HG02885 (cell line): Measurements from ENCODE around the gene PRICKLE3.

Source experiments
- ATAC-seq: cut with Tn5 transposase; IDR thresholded peaks from one replicate; pipeline ENCODE4 v1.9.1; 2021; ENCODE audit warnings: mild to moderate bottlenecking; ENCODE audit not compliant: unreplicated experiment, poor library complexity

Gene PRICKLE3

DNA sequence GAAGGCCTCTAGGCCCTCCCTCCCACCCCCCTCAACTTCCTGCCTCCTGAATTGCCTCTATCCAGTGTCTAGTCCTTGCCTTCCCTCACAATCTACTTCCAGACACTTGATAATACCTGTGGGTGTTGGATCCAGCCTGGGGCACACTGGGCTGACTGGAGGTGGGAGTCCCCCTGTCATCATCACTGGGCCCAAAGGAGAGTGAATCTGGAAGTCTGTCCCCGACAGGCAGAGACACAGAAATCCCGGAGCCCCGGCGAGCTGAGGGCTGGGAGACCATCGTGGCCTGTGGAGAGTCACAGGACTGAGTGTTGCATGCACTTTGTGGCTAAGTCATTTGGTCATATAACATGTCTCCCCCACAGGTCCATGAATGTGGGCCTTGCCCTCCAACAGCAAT lies 22.2 kb upstream of the PRICKLE3 start:
- no peak for ATAC-seq

DNA sequence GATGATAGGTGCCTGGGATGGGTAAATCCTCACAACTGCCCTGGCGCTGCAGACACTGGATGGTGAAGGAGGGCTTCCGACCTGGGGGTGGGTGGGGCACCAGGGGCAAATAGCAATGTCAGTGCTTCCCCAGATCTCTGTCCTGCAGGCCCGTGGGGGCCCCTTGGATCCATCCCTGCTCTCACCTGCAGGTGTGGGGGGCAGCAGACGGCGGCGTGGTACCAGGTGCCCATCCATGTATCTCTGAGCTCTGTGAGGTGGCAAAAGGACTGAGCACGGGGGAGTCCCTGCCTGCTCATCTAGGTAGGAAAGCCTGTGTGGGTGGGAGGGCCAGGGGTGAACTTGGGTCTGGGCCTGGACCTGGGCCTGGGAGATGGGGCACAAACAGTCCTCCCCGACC lies 20.4 kb upstream of the PRICKLE3 start:
- ATAC-seq, result no peak

DNA sequence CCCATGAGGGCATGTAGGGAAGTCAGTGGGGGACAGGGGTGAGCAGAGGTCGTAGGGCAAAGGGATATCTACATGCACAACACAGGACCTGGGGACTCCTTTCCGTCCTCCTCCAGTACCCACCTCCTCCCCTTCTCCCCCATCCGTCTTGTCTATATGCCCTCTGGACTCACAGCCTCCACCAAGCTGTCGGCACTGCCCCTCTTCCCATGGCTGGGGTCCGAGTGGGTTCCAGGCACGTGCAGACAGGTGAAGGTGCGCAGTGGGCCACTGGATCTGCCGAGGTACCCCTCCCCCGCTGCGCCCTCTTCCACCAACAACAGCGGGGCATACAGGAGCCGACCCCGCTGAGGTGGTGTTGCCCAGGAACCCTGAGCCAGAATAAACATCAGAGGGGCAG lies 19.3 kb upstream of the PRICKLE3 start:
- ATAC-seq, result no peak

DNA sequence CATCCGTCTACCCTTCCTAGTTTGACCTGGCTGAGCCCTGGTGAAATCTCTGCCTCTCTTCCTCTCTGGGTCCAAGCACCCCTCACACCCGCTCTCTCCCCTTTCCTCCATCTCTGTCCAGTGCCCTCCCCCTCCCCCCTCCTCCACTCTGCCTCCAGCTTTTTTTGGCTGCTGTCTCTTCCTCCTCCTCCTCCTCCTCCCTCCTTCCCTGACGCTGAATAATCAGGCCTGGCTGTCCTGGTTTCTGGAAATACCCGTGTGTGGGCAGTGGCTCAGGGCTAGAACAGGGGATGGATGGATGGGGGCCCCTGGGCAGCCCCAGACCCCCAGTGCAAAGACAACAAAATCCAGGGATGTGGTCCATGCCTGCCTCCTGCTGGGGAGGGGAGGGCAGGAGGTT lies 18.5 kb upstream of the PRICKLE3 start:
- no peak for ATAC-seq

DNA sequence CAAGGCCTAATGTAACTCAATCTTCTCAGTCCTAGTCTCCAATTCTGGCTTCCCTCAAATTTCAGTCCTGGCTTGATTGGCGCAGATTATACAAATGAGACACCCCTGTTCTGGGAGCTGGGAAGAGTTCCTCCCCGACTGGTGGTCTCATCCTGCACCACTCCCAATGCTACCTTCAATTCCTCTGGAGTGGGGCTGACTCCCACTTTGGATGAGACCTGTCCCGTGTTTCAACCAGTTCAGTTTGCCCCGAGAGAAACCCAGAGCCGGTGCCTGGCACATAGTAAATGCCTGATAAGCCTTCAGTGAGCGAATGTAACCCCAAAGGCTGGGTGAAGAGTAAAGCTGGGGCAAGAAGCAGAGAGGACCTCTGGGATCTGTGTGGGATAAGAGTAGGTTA lies 17.8 kb upstream of the PRICKLE3 start:
- no peak for ATAC-seq

DNA sequence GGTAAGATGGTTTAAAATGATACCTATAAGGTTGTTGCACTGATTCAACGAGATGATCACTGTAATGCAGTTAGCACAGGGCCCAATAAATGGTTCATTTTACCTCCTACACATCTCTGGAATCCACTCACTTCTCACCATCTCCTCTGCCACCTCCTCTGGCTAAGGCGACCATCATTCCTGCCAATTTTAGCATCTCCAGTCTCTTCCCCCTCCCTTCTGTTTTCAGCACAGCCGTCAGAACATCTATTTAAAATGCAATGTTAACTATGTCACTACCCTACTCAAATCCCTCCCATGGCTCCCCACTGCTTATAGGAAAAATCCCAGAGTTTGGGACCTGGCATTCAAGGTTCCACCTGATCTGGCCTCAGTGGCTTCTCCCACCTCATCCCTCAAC lies 17.4 kb upstream of the PRICKLE3 start:
- no peak for ATAC-seq

DNA sequence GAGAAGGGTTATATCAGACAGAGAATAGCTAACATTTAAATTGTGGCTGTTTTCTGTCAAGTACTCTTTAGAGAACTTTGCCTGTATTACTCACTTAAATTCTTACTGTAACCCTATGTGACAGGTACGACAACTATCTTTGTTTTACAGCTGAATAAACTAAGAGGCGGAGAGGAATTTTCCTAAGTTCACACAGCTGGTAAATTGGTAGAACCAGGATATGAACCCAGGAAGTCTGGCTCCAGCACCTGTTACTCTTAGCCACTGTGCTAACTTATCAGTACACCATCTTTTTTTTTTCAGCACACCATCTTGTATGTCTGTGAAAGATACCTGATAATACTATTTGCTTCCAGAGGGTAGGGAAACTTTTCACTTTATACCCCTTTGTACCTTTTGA lies 15.8 kb upstream of the PRICKLE3 start:
- no peak for ATAC-seq

DNA sequence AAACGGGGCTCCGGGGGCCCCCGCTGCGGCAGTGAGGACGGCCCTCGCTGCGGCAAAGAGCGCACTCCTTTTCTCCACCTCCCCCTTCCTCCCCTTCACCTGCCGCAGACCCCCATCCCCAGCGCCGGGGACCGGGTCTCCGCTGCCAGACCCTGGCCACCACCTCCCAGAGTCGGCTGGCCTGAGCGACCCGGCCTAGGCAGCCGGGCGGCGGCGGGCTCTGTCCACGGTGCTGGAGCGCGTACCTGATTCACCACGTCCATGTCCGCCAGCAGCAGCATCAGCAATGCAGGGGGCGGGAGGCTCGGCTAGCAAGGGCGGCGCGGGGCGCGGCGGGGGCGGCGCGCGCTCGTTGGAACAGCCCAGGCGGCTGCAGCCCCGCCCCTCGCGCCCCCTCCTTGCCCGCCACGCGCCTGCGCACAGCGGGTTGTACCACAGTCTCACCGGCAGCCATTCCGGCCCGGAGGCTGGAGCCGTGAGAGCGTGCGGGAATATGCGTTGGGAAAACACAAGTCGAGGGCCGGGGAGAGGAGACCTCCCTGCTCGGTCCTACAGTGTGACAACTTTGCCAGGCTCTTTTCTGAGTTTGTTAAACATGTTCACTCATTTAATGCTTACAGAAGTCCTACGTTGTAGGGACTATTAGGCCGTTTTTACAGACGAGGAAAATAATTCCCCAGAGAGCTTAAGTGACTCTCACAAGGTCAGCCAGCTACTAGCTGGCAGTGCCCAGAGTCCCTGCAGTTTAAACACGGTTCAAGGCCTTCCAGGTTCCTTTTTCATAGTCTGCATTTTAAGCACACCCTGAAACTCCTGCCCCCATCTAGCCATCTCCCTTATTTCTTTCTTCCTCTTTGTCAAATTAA lies 14.0 kb upstream of the PRICKLE3 start, which contains the start of gene SYP:
TSS of gene SYP (minus strand) at position 288 of the 866 bp plus-strand sequence. CDS start at position 281, 7 bp downstream.
- ATAC-seq, result peak; percentile 97

DNA sequence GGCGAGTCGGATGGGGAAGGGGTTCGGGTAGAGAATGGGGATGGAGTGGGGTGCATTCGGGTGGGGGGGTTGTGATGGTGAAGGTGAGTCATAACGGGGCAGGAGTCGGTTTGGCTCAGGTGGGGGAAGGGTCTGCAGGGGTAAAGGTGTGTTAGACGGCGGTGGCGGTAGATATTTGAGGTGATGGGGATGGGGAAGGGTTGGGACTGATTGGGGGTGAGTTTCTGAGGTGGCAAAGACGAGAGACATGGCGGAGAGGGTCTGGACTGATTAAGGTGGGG lies 13.1 kb upstream of the PRICKLE3 start:
- no peak for ATAC-seq

DNA sequence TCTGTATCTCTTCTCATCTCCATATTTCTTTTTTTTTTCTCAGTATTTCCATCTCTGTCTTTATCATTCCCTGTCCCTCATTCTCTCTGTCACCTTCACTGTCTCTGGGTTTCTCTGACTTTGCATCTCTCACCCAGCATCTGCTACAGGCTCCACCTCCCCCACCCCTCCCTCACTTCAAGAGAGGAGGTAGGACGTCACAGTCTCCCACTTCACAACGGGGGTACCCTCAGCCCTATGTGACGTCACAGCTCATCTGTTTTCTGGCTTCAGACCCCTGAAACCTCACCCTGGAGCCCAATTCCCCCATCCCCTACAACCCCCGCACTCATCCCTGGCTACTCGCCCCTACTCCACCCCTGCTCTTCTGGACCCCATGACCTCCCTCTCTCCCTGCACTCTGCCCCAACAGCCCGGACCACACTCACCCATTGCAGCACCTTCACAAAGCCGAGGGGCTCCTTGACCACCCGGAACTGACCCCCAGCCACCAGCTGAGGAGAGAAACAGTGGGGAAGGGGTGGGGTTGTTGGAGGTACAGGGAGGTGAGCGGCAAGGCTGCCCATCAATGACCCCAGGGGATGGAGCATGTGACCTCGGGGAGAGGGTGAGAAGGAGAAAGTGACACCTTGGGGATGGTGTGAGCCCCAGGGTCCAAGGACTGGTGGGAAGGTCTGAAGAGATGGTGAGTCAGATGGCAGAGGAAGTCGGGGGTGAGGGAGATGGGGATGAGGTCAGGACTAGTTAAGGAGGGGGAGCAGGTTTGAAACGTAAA lies 12.6 kb upstream of the PRICKLE3 start:
- ATAC-seq, result no peak

DNA sequence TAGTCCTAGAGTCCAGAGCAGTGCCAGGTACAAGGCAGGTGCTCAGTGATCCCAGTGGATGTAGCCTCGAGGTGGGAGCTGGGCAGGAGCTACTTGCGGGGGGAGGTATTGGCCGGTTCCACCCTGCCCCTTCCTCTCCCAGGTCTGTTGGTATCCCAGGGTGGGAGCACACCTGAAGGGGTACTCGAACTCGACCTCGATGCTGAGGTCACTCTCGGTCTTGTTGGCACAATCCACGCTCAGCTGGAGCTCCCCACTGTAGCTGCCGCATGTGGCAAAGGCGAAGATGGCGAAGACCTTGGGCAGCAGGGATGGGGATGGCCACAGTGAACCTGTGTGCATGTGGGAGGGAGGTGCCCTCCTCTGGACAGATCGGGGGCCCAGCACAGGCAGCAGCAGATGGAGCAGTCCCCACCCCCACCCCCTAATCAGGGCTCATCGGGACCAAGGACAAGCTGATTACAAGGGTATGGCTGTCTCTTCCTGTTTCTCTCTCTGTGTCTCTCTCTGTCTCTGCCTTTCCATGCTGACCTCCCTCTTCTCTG lies 11.4 kb upstream of the PRICKLE3 start:
- no peak for ATAC-seq

DNA sequence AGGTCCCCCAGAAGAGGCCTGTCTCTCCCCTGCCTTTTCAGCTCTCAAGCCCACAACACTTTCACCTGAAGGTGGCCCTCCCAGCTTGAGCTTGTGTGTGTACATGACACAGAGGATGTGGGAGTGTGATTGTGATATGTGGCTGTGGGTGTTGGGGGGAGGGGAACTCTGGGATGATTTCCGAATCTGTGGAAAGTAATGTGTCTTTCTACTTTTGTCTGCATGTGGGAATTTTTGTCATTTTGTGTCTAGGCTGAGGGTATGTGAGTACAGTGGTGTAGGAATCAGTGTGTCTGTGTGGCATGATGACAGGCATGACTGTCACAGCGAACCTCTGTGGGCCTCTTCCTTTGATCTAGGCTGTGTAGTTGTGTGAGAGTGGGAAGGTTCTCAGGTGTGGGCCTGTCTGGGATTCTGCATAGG lies 7.4 kb upstream of the PRICKLE3 start:
- ATAC-seq, result no peak

DNA sequence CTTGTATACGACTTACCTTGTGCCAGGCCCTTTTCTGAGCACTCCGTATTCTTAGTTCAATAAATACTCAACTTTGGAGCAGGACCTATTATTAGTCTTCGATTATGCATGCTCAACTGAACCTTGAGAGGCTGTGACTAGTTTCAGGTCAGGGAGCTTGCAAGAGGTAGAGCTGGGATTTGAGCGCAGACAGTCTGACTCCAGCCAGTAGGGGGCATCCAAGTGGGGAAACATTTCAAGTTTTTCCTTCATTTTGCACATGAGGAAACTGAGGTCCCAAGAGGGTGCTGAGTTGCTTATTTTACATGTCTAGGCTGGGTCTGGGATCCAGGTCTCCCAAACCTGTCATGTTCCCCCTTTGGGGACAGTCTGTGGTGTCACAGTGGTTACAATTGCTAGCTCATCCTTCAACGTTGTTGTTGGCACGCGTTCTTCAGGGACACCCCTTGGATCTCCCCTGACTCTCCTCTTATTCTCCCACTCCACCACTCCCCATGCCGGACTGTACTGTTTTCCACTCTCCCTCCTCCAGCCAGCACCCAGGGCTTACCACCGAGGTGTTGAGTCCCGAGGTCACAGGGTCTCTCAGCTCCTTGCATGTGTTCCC lies 6.7 kb upstream of the PRICKLE3 start:
- ATAC-seq, result no peak

DNA sequence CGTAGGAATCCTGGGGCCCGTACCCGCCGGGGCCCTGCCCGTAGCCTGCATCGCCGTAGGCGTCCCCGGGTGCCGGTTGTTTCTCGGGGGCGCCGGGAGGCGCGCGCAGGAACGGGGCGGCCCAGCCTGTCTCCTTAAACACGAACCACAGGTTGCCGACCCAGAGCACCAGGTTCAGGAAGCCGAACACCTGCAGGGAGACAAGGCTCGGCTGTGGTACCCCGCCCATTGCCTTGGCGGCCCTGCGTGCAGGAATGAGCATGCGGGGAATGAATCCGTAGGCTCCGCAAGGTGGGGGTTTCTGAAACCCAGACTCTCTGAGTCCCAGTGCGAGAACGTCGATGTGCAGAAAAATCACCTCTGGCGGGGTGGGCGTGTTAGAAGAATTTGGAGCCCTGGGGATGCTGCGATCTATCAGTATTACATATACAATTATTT lies 5.4 kb upstream of the PRICKLE3 start:
- peak; percentile 17 for ATAC-seq

DNA sequence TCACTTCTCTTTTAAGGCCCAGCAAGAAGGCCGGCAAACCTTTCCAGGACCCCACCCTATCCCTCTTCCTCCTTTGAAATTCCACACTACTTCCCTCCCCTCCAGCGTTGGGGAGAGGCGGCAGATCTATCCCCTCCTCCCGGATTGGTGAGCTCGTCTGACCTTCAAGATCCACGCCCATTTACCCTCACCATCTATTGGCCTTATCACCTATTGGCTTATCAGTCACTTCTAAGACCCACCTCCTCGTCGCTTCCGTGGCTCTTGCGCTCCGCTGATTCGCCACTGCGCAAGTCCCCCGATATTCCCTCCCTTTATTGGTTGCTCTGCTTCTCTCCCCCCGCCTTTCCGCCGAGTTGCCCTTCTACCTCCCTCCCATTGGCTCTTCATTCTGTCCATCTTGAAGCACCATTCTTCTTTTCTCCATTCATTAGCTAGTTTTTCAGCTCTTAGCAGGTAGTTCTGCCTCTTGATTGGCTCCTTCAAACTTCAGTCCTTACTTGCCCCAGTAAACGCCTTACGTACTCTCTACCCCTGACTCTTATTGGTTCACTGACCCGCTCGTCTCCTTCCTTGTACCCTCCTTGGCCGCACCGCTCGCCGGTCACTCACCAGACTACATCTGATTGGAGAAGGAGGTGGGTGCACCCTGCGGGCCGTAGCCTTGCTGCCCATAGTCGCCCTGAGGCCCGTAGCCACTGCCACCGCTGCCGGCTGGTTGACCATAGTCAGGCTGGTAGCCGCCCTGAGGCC lies 4.8 kb upstream of the PRICKLE3 start:
- peak; percentile 90 for ATAC-seq

DNA sequence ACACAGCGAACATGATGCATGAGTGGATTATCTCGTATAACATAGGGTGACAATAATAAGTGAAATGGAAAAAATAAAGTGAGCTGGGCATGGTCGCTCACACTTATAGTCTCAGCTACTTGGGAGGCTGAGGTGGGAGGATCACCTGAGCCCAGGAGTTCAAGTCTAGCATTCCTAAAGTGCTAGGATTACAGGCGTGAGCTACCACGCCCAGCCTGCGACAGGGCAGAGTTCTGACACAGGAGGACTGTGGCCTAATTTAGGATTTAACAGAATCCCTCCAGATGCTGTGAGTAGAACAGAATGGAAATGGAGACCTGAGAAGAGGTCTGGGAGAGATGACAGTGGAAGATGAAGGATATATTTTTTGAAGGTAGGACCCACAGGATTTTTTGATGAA lies 3.4 kb upstream of the PRICKLE3 start:
- no peak for ATAC-seq

DNA sequence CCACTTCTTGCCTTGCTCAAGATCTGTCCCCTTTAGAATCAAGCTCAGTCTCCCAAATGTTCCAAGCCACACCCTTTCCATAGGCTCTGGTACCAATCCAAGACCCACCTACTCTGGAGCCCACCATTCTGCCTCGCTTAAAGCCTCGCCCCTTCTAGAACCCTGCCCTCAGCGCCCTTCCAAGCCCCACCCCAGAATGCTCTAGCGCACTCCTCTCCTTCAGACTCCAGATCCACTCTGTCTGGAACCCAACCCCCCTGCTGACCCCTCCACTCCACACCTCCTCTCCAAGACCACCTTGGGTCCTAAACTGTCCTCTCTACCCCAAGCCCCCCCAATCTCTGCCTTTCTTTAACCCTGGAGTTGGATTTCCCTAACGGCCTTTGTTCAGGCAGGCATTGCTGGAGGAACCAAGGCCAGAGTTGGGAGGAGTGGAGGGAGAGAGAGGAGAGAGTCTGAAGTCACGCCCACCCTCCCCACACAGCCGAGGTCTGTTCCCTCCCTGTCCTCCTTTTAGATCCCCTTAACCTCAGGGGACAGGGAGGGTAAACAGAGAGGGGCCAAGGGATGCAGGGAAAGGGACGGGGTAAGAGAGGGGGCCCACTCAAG lies 2.4 kb upstream of the PRICKLE3 start:
- no peak for ATAC-seq

DNA sequence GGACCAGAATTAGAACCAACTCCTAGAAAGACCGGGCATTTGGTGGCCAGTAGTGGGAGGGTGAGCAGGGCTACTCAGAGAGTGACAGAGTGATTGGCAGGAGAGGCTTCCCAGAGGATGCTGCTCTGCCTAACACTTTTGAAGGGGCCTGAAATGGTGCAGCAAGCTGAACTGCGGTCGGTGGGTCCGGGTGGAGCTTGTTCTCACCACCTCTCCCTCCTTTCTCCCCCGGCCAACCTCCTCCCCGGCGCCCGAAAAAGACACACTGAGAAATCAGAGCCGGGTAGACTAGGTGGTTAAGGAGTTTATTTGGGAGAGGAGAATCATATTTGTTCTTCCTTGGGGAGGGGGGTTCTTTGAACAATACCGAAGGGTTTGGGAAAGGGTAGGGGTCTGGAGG lies 1.4 kb upstream of the PRICKLE3 start:
- no peak for ATAC-seq

DNA sequence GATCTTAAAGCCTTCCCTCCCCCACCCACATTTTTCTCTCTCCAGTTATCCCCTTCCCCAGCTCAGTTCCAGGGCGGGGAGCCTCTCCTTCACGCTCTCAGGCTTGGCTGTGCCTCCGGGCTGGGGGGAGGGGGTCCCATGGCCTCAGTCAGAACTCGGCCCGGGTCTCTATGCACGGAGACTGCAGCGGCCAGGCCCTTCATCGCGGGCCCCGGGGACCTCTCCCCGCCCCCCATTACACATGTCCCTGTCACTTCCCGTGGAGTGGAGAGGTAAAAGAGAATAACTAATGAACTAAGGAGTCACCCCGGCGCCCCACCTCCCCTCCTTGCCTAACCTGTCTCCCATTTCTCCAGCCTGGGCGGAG lies 838 bp upstream of the PRICKLE3 start:
- no peak for ATAC-seq
